IPS-11a (cell line): ENCODE results near the gene UPK2.
"Not testable (repeated sequence)": the region's sequence is repeated elsewhere in the genome, so short reads cannot be mapped to it uniquely, and the experiment has no call there.

Experiments used
- H3K4me3 ChIP-seq: one replicate; pipeline ENCODE4 v1.5.1; 2013; ENCODE audit warnings: low read depth, low read length, control low read depth

Gene UPK2

GRCh38 chr11:118984337-118984736, 28.2 kb downstream of the UPK2 start:
- not testable (repeated sequence) for H3K4me3 ChIP-seq

GRCh38 chr11:118984825-118985224, 28.7 kb downstream of the UPK2 start:
- H3K4me3 ChIP-seq = no peak overlapping the region

GRCh38 chr11:118988280-118988679, 32.2 kb downstream of the UPK2 start:
- H3K4me3 ChIP-seq = no peak overlapping the region

- H3K4me3 ChIP-seq = not testable (repeated sequence)
Measured at GRCh38 chr11:118991486-118992038, 35.5 kb downstream of the UPK2 start.

GRCh38 chr11:118996926-118997626, 41.0 kb downstream of the UPK2 start:
- H3K4me3 ChIP-seq = peak overlapping the region; percentile 65

GRCh38 chr11:118997627-118998387, 41.7 kb downstream of the UPK2 start, which contains the start of gene CENATAC:
CENATAC (plus strand) TSS chr11:118998138; CDS start chr11:118998198, 60 bp downstream.
- peak within 1 kb of the TSS; percentile 65 for H3K4me3 ChIP-seq

GRCh38 chr11:118998388-118998717, 42.3 kb downstream of the UPK2 start:
- peak overlapping the region; percentile 65 for H3K4me3 ChIP-seq

GRCh38 chr11:118998822-118999221, 42.7 kb downstream of the UPK2 start:
- peak overlapping the region; percentile 65 for H3K4me3 ChIP-seq

- H3K4me3 ChIP-seq = no peak overlapping the region
Measured at GRCh38 chr11:119000906-119001305, 44.8 kb downstream of the UPK2 start.

- H3K4me3 ChIP-seq = no peak overlapping the region
Measured at GRCh38 chr11:119006656-119007055, 50.6 kb downstream of the UPK2 start.
